Fibroblast of pulmonary artery (primary cell): ENCODE results near the gene LILRB5.

ENCODE experiments used
- DNase-seq: peaks from one replicate; pipeline ENCODE4 v3.0.0-alpha.2; 2010; ENCODE audit warnings: low read depth
- H3K4me3 ChIP-seq: replicated peaks from 2 replicates; pipeline ENCODE4 v1.5.1; 2011; ENCODE audit warnings: low read depth, mild to moderate bottlenecking, control low read depth, low read length, moderate library complexity
- TF ChIP-seq, protein P1 (sequence below): IDR thresholded peaks from 2 replicates; pipeline ENCODE4 v1.5.1; 2011; ENCODE audit warnings: mild to moderate bottlenecking, control low read depth, low read length, inconsistent platforms; ENCODE audit errors: missing control alignments

The LILRB5 gene

DNA sequence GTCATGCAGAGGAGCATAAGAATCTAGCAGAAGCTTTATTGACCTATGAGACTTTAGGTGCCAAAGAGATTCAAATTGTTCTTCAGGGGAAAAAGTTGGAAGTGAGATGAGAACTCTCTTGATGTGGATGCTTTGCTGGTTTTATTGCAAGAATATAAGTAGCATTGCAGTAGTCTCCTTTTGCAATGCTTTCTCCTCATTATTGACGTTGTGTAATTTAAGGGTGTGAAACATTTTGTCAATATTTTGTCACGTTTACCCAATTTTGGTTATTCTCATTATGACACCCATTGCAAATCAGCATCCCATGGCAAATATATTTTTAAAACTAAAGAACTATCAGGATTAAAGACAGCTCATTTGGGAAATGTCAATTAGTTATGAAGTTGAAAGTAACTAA lies 11.9 kb upstream of the LILRB5 start:
- no peak for DNase-seq
- no peak overlapping the region for H3K4me3 ChIP-seq
- TF ChIP-seq, protein P1, sequence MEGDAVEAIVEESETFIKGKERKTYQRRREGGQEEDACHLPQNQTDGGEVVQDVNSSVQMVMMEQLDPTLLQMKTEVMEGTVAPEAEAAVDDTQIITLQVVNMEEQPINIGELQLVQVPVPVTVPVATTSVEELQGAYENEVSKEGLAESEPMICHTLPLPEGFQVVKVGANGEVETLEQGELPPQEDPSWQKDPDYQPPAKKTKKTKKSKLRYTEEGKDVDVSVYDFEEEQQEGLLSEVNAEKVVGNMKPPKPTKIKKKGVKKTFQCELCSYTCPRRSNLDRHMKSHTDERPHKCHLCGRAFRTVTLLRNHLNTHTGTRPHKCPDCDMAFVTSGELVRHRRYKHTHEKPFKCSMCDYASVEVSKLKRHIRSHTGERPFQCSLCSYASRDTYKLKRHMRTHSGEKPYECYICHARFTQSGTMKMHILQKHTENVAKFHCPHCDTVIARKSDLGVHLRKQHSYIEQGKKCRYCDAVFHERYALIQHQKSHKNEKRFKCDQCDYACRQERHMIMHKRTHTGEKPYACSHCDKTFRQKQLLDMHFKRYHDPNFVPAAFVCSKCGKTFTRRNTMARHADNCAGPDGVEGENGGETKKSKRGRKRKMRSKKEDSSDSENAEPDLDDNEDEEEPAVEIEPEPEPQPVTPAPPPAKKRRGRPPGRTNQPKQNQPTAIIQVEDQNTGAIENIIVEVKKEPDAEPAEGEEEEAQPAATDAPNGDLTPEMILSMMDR, result no peak

GRCh38 chr19:54266133-54266532 lies 9.1 kb upstream of the LILRB5 start:
- TF ChIP-seq, protein P1, result peak; percentile 79
- DNase-seq, result peak; percentile 75
- H3K4me3 ChIP-seq, result no peak overlapping the region

DNA sequence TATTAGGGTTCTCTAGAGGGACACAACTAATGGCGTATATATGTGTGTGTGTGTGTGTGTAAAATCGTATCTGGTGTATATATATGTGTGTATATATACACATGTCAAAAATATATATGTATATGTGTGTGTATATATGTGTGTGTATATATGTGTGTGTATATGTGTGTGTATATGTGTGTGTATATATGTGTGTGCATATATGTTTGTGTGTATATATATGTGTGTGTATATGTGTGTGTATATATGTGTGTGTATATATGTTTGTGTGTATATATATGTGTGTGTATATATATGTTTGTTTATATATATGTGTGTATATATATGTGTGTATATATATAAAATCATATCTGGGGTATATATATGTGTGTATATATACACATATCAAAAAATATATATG lies 5.4 kb upstream of the LILRB5 start:
- TF ChIP-seq, protein P1, result no peak
- no peak overlapping the region for H3K4me3 ChIP-seq

GRCh38 chr19:54262066-54262465 lies 5.0 kb upstream of the LILRB5 start:
- TF ChIP-seq, protein P1, result no peak
- DNase-seq, result no peak
- no peak overlapping the region for H3K4me3 ChIP-seq

More for the DNA sequence above, 5.4 kb upstream of the LILRB5 start:
- no peak for DNase-seq

- H3K4me3 ChIP-seq, result no peak overlapping the region
- DNase-seq, result no peak
- TF ChIP-seq, protein P1, result no peak
Observed at GRCh38 chr19:54256250-54257115, 590 bp downstream of the LILRB5 start.

GRCh38 chr19:54255105-54255775 lies 1.8 kb downstream of the LILRB5 start:
- TF ChIP-seq, protein P1, result no peak
- DNase-seq, result no peak
- H3K4me3 ChIP-seq, result no peak overlapping the region
